ENCODE data around the gene CAVIN3. TPM values are rescaled to one million over a fixed set of nuclear protein-coding genes. Genes with fewer than 3 reads are reported as not detected.

Gene CAVIN3
- total and polyA plus RNA-seq, 10 of the 15 experiments (the other 5 are each of a cell fraction or from before 2014, with no cell fraction given) = 0.05 to 13.9 (median 4.5) TPM

DNA sequence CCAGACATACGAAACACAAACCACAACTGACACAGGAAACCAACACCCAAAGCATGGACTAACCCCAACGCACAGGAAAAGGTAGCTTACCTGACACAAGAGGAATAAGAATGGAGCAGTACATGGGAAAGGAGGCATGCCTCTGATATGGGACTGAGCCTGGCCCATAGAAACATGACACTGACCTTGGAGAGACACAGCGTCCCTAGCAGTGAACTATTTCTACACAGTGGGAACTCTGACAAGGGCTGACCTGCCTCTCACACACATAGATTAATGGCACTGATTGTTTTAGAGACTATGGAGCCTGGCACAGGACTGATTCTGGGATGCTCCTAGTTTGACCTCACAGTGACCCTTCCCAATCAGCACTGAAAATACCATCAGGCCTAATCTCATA lies 48.7 kb downstream of the CAVIN3 start:
- RAD21 ChIA-PET (ENCODE audit: unreplicated experiment) = no interaction called here
- Histone ChIP-seq H3K79me2 (ENCODE audit: control insufficient read depth, insufficient read depth, low read length) (no peaks in the 10 kb centered on the region), H3K9me3 (replicated peaks; ENCODE audit: control insufficient read depth, insufficient read depth, low read length) (no peaks in the 10 kb centered on the region), H3K36me3 (ENCODE audit: control insufficient read depth in 2 of 2, insufficient read depth in 2 of 2, low read length in 1 of 2) (no peaks in the 10 kb centered on the region), H3K4me3 (no peak overlapping the region), H3K27ac (ENCODE audit: control insufficient read depth, insufficient read depth) (no peak overlapping the region), H3K9ac (ENCODE audit: control insufficient read depth, insufficient read depth, low read length) (no peak overlapping the region), H2AFZ (ENCODE audit: control insufficient read depth, low read depth, low read length) (no peak overlapping the region), H4K20me1 (ENCODE audit: control insufficient read depth, insufficient read depth) (no peaks in the 10 kb centered on the region), H3K4me1 (ENCODE audit: control insufficient read depth, insufficient read depth, low read length) (no peaks in the 10 kb centered on the region), H3K4me2 (ENCODE audit: control insufficient read depth, insufficient read depth) (no peak overlapping the region), H3K27me3 (replicated peaks in 1 of 2; ENCODE audit: control insufficient read depth in 2 of 2, insufficient read depth in 2 of 2, low read length in 1 of 2) (no peaks in the 10 kb centered on the region)
- ATAC-seq (no peak), DNase-seq (ENCODE audit: low read depth, low spot score) (no peak), FAIRE-seq (no peak)
- intact Hi-C loops (cut with micrococcal nuclease; ENCODE audit: unreplicated experiment) = no loop called here
- POLR2A ChIA-PET = no interaction called here
- 19% methylated on average over 3 of the region's 3 CpGs for WGBS (ENCODE audit: insufficient coverage, insufficient replicate concordance, low lambda C conversion rate, missing lambda C conversion rate)
- in situ Hi-C loops (cut with MboI) = no loop called here
- SMC1A ChIA-PET (ENCODE audit: uncharacterized antibody, unreplicated experiment) = no interaction called here
- BruUV-seq (replicated peaks) = no TSS peak
- CTCF ChIA-PET = no interaction called here
- TF ChIP-seq PAX5 (IDR thresholded peaks at IDR 0.05; ENCODE audit: borderline replicate concordance, low read depth, low read length) = no peak
- no peak for TF ChIP-seq BCL3 (IDR thresholded peaks at IDR 0.05; ENCODE audit: borderline replicate concordance, insufficient read depth, low read depth, low read length, poor library complexity, severe bottlenecking)
- no peak for TF ChIP-seq SIN3A (IDR thresholded peaks at IDR 0.05; ENCODE audit: low read depth, low read length)
- TF ChIP-seq ETV6 (conservative IDR thresholded peaks at IDR 0.05 in 1 of 2, IDR thresholded peaks at IDR 0.05 in 1 of 2; ENCODE audit: borderline replicate concordance in 1 of 2, low read depth in 1 of 2) = no peak
- TF ChIP-seq ZNF592 (IDR thresholded peaks at IDR 0.05) = no peak
- no peak for TF ChIP-seq POLR2AphosphoS5 (IDR thresholded peaks at IDR 0.05; ENCODE audit: low read length)
- TF ChIP-seq, protein P1, sequence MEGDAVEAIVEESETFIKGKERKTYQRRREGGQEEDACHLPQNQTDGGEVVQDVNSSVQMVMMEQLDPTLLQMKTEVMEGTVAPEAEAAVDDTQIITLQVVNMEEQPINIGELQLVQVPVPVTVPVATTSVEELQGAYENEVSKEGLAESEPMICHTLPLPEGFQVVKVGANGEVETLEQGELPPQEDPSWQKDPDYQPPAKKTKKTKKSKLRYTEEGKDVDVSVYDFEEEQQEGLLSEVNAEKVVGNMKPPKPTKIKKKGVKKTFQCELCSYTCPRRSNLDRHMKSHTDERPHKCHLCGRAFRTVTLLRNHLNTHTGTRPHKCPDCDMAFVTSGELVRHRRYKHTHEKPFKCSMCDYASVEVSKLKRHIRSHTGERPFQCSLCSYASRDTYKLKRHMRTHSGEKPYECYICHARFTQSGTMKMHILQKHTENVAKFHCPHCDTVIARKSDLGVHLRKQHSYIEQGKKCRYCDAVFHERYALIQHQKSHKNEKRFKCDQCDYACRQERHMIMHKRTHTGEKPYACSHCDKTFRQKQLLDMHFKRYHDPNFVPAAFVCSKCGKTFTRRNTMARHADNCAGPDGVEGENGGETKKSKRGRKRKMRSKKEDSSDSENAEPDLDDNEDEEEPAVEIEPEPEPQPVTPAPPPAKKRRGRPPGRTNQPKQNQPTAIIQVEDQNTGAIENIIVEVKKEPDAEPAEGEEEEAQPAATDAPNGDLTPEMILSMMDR (IDR thresholded peaks at IDR 0.05 in 2 of 3, conservative IDR thresholded peaks at IDR 0.05 in 1 of 3; ENCODE audit: control insufficient read depth in 2 of 3, extremely low read depth in 1 of 3, insufficient read depth in 1 of 3, low read depth in 3 of 3, low read length in 3 of 3) = no peak
- no peak for TF ChIP-seq BRCA1 (IDR thresholded peaks at IDR 0.05; ENCODE audit: low read depth, low read length)
- no peak for TF ChIP-seq JUNB (IDR thresholded peaks at IDR 0.05)
- no peak for TF ChIP-seq ZBTB40 (IDR thresholded peaks at IDR 0.05; ENCODE audit: borderline replicate concordance)
- no peak for TF ChIP-seq MYB (IDR thresholded peaks at IDR 0.05; ENCODE audit: borderline replicate concordance, low read depth, low read length)
- TF ChIP-seq NFIC (IDR thresholded peaks at IDR 0.05; ENCODE audit: low read depth, low read length) = no peak
